GM21737 (cell line): Measurements from ENCODE around the gene OR2C1.

Experiments used
- ATAC-seq: cut with Tn5 transposase; IDR thresholded peaks from one replicate; pipeline ENCODE4 v1.9.1; 2021; ENCODE audit warnings: mild to moderate bottlenecking, moderate library complexity; ENCODE audit not compliant: unreplicated experiment

OR2C1 gene

GRCh38 chr16:3389663-3390338 lies 34.1 kb downstream of the OR2C1 start:
- ATAC-seq: no peak

DNA sequence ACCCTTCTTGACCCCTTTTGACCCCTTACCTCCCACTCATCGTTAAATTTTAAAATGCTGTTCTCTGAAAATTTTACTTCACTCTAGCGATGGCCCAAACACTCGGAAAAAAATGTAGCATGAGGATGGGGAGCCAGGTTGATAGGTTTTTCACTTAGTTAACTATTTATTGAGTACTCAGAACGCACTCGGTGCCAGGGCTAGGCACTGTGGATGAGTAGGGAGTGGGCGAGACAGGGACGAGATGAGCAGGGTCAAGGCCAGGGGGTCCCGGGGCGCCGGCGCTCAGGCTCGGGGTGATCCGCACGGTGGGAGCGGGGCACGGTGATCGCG lies 44.7 kb downstream of the OR2C1 start:
- ATAC-seq: peak; percentile 33

DNA sequence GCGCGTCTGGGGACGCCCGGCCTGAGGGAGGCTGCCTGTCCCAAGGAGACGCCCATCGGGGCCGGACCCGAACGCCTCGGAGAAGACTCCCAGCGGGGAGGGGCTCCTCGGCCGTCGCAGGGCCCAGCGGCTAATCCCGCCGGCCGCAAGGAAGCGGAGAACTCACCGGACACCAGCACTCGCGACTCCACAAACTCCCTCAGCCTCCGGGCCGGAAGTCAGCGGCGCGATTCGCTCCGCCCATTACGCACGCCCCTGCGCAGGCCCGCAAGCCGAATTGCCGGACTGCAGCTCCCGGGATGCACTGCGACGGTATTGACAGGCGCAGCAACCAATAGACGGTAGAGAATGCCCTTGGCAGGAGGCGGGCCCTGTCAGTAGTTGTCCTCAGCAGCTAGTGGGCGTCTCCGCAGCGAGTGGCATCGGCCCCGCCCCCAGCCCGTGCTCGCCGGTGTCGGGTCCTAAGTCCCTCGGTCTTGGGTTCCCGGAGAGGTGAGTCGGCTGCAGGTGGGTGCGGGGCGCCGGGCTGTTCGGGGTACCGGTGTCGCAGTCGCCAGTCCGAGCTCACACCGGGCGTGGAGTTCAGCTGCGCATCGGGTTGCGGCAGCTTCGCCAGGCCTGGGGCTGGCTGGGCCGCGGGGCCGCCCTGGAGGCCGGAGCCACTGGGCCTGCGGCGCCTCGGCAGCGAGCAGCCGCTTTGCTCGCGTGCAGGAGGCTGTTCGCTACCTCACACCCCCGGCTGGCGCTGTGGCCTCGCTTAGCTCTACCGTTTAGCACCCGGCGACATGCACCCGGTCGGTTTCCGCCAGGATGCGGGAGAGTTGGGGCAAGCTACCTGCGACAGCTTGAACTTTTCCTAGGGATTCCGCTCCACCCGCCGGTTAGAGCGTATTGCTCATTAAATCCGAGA lies 45.3 kb downstream of the OR2C1 start, which contains the start of the genes ZNF174 and ZSCAN32:
Gene ZNF174 (plus strand): TSS at position 437 of the 910 bp plus-strand sequence. CDS start 790 bp downstream, outside the sequence.
Gene ZSCAN32 (minus strand): TSS at position 226 of the 910 bp plus-strand sequence. CDS start 3,447 bp downstream, outside the sequence.
- ATAC-seq: peak; percentile 97

DNA sequence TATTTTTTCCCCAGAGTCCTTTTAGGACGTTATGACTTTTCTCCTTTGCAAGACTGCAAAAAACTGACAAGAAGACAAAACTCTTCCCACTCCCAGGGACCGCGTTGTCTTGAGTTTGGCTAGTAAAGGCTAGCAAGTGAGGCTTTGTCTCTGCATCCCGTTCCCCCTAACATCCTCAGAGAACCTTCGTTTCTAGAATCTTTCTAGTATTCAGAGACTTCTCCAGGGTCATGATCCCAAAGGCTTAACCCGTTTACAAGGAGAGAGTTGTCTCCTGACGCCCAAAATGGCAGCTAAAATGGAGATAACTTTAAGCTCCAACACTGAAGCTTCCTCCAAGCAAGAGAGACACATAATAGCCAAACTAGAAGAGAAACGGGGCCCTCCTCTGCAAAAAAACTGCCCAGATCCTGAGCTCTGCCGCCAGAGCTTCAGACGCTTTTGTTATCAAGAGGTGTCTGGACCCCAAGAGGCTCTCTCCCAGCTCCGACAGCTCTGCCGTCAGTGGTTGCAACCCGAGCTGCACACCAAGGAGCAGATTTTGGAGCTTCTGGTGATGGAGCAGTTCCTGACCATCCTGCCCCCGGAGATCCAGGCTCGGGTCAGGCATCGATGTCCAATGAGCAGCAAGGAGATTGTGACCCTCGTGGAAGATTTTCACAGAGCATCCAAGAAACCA lies 46.2 kb downstream of the OR2C1 start:
- ATAC-seq: no peak
